GM12892 (cell line): Measurements from ENCODE around the gene PCSK6.

Experiments
- POLR2A ChIP-seq: IDR thresholded peaks from 2 replicates; pipeline ENCODE4 v1.6.1; 2011; ENCODE audit warnings: low read depth, low read length, control low read depth
- POLR2AphosphoS5 ChIP-seq: IDR thresholded peaks from 2 replicates; pipeline ENCODE4 v1.6.1; 2011; ENCODE audit warnings: low read depth, low read length, control low read depth
- TAF1 ChIP-seq: IDR thresholded peaks from 2 replicates; pipeline ENCODE4 v1.6.1; 2011; ENCODE audit warnings: low read depth, mild to moderate bottlenecking, control low read depth, low read length, borderline replicate concordance

GRCh38 chr15:101378171-101378755 lies 111.2 kb downstream of the PCSK6 start:
- no peak for TF ChIP-seq POLR2AphosphoS5
- TF ChIP-seq POLR2A, result no peak
- no peak for TF ChIP-seq TAF1
